COLO668 (cell line): ENCODE data around the gene ESF1.

ENCODE experiments used
- DNase-seq: peaks from one replicate; lab custom pipeline; 2025; ENCODE audit not compliant: unreplicated experiment; lab: John Stamatoyannopoulos, UW

The ESF1 gene

GRCh38 chr20:13684566-13685222 is 100.0 kb downstream of the ESF1 start:
- no peak for DNase-seq

DNA sequence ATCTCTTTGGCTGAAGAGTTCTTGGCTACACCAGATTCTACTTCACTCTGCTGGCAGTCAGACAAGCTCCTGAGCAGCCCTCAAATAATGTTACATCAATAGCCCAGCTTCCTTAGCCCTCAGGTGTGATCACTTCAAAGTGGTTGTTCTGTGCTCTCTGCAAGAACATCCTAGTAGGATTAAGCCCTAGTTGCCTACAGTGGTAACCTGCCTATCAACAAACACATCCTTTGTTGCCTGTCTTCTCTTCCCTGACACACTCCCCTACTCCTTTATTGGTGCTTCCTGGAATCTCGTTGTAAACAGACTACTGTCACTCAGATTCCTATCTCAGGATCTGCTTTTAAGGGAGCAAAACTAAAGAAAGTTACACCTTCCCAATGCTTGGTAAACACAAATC is 100.9 kb downstream of the ESF1 start:
- DNase-seq: no peak

DNA sequence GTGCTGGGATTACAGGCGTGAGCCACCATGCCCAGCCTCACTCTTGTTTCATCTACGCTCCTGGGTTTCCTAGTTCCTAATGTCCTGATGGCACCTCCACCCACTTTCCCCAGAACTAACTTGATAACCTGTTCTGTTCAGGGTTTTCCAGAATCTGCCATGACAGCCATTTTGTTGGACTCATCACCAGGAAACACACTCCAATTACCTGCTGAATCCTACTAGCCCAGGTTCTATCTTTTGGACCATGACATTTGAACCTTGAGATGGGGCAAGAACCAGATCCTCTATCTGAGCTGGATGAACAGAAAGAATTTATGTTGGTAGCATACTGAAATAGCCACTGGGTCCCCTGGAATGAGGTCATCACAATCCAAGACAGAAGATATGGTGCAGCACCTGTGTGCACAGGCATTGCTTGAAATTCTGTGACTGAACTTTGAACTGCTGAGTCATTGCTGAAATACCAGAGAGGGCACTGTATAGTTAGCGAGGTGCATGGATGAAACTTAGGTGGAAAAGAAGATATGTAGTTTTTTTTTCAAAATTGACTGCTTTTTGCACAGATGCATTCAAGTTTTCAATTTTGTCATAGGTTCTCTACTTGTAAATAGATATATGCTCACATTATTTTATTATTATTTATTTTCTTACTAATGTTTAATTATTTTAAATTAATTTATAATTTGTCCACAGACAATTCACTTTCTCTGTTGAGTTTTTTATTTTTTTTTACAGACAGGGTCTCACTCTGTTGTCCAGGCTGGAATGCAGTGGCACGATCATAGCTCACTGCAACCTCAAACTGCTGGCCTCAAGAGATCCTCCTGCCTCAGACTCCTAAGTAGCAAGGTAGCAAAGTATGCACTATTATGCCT is 103.2 kb downstream of the ESF1 start:
- DNase-seq: no peak

DNA sequence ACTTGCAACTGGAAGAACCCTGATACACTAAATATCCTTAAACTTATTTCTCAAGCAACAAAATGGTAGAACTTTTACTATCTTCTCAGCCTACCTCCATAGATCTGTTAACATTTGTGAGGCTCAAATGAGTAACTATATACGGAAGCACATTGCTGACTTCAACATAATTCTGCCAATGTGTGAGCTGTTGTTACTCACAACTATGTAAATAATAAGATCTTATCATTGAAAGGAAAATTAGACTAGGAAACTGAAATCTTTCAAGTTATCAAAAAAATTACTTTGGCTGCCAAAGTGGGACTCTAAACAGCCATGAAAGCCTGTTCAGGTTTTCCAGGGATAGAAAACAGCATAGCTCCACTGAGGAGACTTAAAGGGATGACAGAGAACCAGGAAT is 105.8 kb downstream of the ESF1 start:
- DNase-seq: no peak

DNA sequence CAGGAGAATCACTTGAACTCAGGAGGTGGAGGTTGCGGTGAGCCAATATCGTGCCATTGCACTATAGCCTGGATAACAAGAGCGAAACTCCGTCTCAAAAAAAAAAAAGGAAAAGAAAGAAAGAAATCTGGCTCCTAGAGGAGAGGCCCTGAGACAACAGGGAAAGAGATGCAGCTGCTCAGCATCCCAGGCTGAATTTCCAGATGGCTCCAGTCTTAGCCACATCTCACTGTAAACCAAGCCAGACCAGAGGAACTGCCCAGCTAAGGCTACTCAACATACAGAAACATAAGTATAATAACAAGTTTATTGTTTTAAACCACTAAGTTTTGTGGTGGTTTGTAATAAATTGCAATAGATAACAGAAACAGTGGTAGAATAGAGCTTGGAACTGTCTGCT is 107.5 kb downstream of the ESF1 start:
- DNase-seq: no peak

- no peak for DNase-seq
Observed at GRCh38 chr20:13676682-13677081, 108.0 kb downstream of the ESF1 start.

DNA sequence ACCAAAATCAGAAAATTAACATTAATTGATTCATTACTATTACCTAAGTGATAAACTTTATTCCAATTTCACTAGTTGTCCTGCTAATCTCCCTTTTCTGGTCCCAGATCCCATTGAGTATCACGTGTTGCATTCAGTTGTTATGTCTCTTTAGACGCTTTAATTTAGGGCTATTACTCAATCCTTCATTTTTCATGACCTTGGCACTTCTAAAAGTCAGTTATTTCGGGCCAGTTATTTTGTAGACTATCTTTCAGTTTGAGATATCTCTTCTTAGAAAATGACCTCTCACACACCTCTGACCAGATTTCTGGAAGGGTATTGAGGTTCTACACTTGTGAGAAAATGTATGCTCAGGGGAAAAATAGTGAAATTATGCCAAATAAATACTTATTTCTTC is 112.0 kb downstream of the ESF1 start:
- no peak for DNase-seq

- no peak for DNase-seq
Observed at GRCh38 chr20:13671916-13672378, 112.8 kb downstream of the ESF1 start.

DNA sequence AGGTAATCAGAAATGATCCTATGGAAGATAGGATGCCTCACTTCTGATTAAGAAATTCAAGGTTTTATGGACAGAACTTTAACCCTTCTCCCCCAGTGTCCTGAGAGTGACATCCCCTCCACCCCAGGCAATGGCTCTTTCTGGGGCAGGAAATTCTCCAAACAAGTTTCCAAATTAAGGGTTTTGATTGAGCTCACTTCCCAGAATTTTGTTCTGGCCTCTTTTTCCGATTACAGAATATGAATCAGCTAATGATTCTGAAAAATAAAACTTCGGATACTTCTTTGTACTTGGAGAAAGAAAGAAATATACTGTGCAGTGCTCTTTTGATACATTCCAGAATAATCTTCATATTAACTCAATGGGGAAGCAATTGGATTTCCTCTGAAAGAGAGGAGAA is 113.2 kb downstream of the ESF1 start:
- DNase-seq: no peak

GRCh38 chr20:13670160-13670559 is 114.6 kb downstream of the ESF1 start:
- DNase-seq: no peak

- no peak for DNase-seq
Observed at GRCh38 chr20:13665709-13666395, 118.9 kb downstream of the ESF1 start.
